GM23248 (cell line): ENCODE results near the gene HOXA1.

Source experiments
- EZH2 ChIP-seq: fragments of 200-600 bp; sonication (generic); IDR thresholded peaks from 2 replicates; pipeline ENCODE4 v1.6.1; 2018; ENCODE audit warnings: antibody characterized with exemption, mild to moderate bottlenecking; ENCODE audit not compliant: insufficient read depth, poor library complexity, severe bottlenecking
- EZH2phosphoT487 ChIP-seq: fragments of 200-600 bp; sonication (generic); IDR thresholded peaks from 2 replicates; pipeline ENCODE4 v1.6.1; 2018; ENCODE audit warnings: antibody characterized with exemption, moderate library complexity, mild to moderate bottlenecking, low read depth; ENCODE audit not compliant: insufficient read depth

DNA sequence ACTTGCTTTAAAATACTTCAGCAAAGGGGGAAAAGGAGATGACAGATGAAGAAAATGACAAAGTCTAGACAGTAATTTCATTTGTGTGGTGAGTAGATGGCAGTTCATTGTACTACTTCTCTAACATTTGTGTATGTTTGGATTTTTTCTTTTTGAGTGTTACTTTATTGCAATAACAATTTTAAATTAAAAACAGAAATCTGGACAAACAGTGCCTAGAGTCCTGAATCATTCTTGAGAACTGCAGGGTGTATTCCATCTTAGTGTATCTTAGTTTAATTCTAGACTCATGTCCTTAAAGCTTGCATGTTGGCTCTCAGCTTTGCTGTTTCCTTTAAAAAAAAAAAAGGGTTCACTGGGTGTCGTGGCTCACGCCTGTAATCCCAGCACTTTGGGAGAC, 31.1 kb downstream of the HOXA1 start:
- no peak for TF ChIP-seq EZH2phosphoT487
- no peak for TF ChIP-seq EZH2
